IMR-90 (cell line): Measurements from ENCODE around the gene ZBED2. TPM values are rescaled to one million over a fixed set of nuclear protein-coding genes. Genes with fewer than 3 reads are reported as not detected.

ENCODE experiments used
- ATAC-seq: fragments of 200-7000 bp; cut with Tn5 transposase; 2 replicates; pipeline ENCODE4 v1.9.1; 2020; ENCODE audit warnings: low read depth, mild to moderate bottlenecking, moderate library complexity
- BruUV-seq: library from RNA; stranded (reverse); fragments of 400-500 nt; replicated peaks from 2 replicates; lab custom pipeline; 2021; lab: Mats Ljungman, UMichigan
- CTCF ChIA-PET: fragments of 300-600 bp; formaldehyde crosslinking; extraction: SDS; loops from one replicate; lab custom pipeline; 2021; ENCODE audit warnings: antibody characterized with exemption; lab: Yijun Ruan, JAX
- POLR2A ChIA-PET: fragments of 300-600 bp; sonication (Branson Sonifier 250); formaldehyde crosslinking; loops from one replicate; lab custom pipeline; 2022; ENCODE audit warnings: antibody characterized with exemption; ENCODE audit not compliant: unreplicated experiment; lab: Charles Lee
- DNase-seq: peaks from one replicate; pipeline ENCODE4 v3.0.0; 2013
- H2AFZ ChIP-seq: replicated peaks from 2 replicates; pipeline ENCODE3; 2013; ENCODE audit warnings: low read length, mild to moderate bottlenecking; ENCODE audit not compliant: poor library complexity
- H2AK5ac ChIP-seq: 2 replicates; pipeline ENCODE4 v1.6.1; 2013; ENCODE audit warnings: low read depth, low read length, inconsistent platforms
- H2AK9ac ChIP-seq: replicated peaks from 2 replicates; pipeline ENCODE3; 2013; ENCODE audit warnings: mild to moderate bottlenecking, low read depth, low read length, moderate library complexity; ENCODE audit not compliant: poor library complexity
- H2BK120ac ChIP-seq: 2 replicates; pipeline ENCODE4 v1.6.1; 2013; ENCODE audit warnings: low read depth, low read length, inconsistent platforms
- H2BK15ac ChIP-seq: 3 replicates; pipeline ENCODE4 v1.6.1; 2013; ENCODE audit warnings: low read depth, low read length, inconsistent platforms
- H2BK20ac ChIP-seq: 2 replicates; pipeline ENCODE4 v1.6.1; 2013; ENCODE audit warnings: low read depth, mild to moderate bottlenecking, inconsistent platforms, low read length, moderate library complexity
- H2BK5ac ChIP-seq: 2 replicates; pipeline ENCODE4 v1.6.1; 2013; ENCODE audit warnings: mild to moderate bottlenecking, low read depth, low read length, inconsistent platforms; ENCODE audit not compliant: poor library complexity, severe bottlenecking
- H3K14ac ChIP-seq: replicated peaks from 2 replicates; pipeline ENCODE4 v1.6.1; 2013; ENCODE audit warnings: low read depth, low read length, inconsistent platforms
- H3K18ac ChIP-seq: 2 replicates; pipeline ENCODE4 v1.6.1; 2013; ENCODE audit warnings: low read depth, low read length, control low read depth
- H3K23ac ChIP-seq: 2 replicates; pipeline ENCODE4 v1.6.1; 2013; ENCODE audit warnings: low read depth, low read length, inconsistent platforms
- H3K27ac ChIP-seq: 2 replicates; pipeline ENCODE4 v1.5.1; 2013; ENCODE audit warnings: mild to moderate bottlenecking, control low read depth, low read length; ENCODE audit not compliant: insufficient read depth
- H3K27me3 ChIP-seq: 2 replicates; pipeline ENCODE4 v1.6.1; 2013; ENCODE audit warnings: low read length; ENCODE audit not compliant: control insufficient read depth, insufficient read depth
- H3K36me3 ChIP-seq: 2 replicates; pipeline ENCODE4 v1.6.1; 2013; ENCODE audit warnings: low read length, mixed read lengths; ENCODE audit not compliant: control insufficient read depth, insufficient read depth
- H3K4ac ChIP-seq: 2 replicates; pipeline ENCODE4 v1.6.1; 2013; ENCODE audit warnings: low read depth, low read length, inconsistent platforms
- H3K4me1 ChIP-seq: 2 replicates; pipeline ENCODE4 v1.6.1; 2013; ENCODE audit warnings: low read length, mixed read lengths; ENCODE audit not compliant: control insufficient read depth, insufficient read depth
- H3K4me2 ChIP-seq: 2 replicates; pipeline ENCODE4 v1.6.1; 2013; ENCODE audit warnings: low read depth, mild to moderate bottlenecking, control low read depth, low read length, moderate library complexity
- H3K4me3 ChIP-seq: 2 replicates; pipeline ENCODE4 v1.5.1; 2013; ENCODE audit warnings: low read depth, mild to moderate bottlenecking, control low read depth, low read length, moderate library complexity; ENCODE audit not compliant: insufficient read depth
- H3K56ac ChIP-seq: 2 replicates; pipeline ENCODE4 v1.6.1; 2013; ENCODE audit warnings: low read length, inconsistent platforms; ENCODE audit not compliant: insufficient read depth; ENCODE audit errors: extremely low read depth
- H3K79me1 ChIP-seq, 2 experiments: 2 replicates each; pipeline ENCODE4 v1.6.1; 2013; ENCODE audit warnings: low read length in 2 of 2, inconsistent platforms in 1 of 2, low read depth in 1 of 2
- H3K9ac ChIP-seq: 2 replicates; pipeline ENCODE4 v1.6.1; 2013; ENCODE audit warnings: low read depth, low read length, control low read depth
- H3K9me1 ChIP-seq: 2 replicates; pipeline ENCODE4 v1.6.1; 2013; ENCODE audit warnings: low read length, inconsistent platforms; ENCODE audit not compliant: insufficient read depth
- H3K9me3 ChIP-seq: 2 replicates; pipeline ENCODE4 v1.6.1; 2013; ENCODE audit warnings: low read length; ENCODE audit not compliant: control insufficient read depth, insufficient read depth
- H4K20me1 ChIP-seq: 2 replicates; pipeline ENCODE4 v1.6.1; 2013; ENCODE audit warnings: low read length, inconsistent platforms; ENCODE audit not compliant: insufficient read depth
- H4K5ac ChIP-seq: 2 replicates; pipeline ENCODE4 v1.6.1; 2013; ENCODE audit warnings: mild to moderate bottlenecking, low read depth, low read length, control low read depth
- H4K8ac ChIP-seq, 2 experiments: 2 replicates each; pipeline ENCODE4 v1.6.1; 2013; ENCODE audit warnings: low read depth in 2 of 2, low read length in 2 of 2, control low read depth in 1 of 2, inconsistent platforms in 1 of 2
- H4K91ac ChIP-seq: 2 replicates; pipeline ENCODE4 v1.6.1; 2013; ENCODE audit warnings: low read depth, low read length, inconsistent platforms; ENCODE audit not compliant: insufficient read depth
- RAD21 ChIP-seq: IDR thresholded peaks from 2 replicates; pipeline ENCODE4 v1.6.1; 2012; ENCODE audit warnings: low read length, improper control_type of control experiment
- WGBS, 2 experiments: methylation state at CpG; one replicate each; pipeline versions ENCODE4 v1.1.5 to v1.1.7; 2013; ENCODE audit warnings: missing lambda C conversion rate in 2 of 2; ENCODE audit not compliant: insufficient read length in 1 of 2; ENCODE audit errors: extremely low coverage in 2 of 2; 5-methylcytosine and 5-hydroxymethylcytosine counted together
- dilution Hi-C: fragments of 300-500 bp; cut with HindIII; formaldehyde crosslinking; loops from one replicate; pipeline ENCODE4 v1.14.3; 2018; ENCODE audit warnings: low sequenced_read_pairs; ENCODE audit not compliant: unreplicated experiment
- in situ Hi-C: fragments of 300-500 bp; cut with MboI; formaldehyde crosslinking; loops from 3 replicates; pipeline ENCODE4 v1.14.3; 2019; ENCODE audit warnings: low sequenced_read_pairs, inconsistent platforms, mixed read lengths
- intact Hi-C: fragments of 100-400 bp; cut with micrococcal nuclease; formaldehyde crosslinking; loops from 2 replicates; pipeline ENCODE4 v1.10.0; 2022
- polyA plus RNA-seq, 3 experiments: library from polyadenylated mRNA; depleted of rRNA; stranded (reverse); fragments of >200 nt; gene quantifications; 2 replicates each; pipeline ENCODE4 v1.2.3, GENCODE V29; 2012; ENCODE audit warnings: low replicate concordance in 1 of 3
- total RNA-seq: library from RNA; depleted of rRNA; stranded (reverse); fragments of >200 nt; gene quantifications from 2 replicates; pipeline ENCODE4 v1.2.3, GENCODE V29; 2012

The ZBED2 gene
- total and polyA plus RNA-seq, 2 of the 4 experiments (the other 2 are of a cell fraction), result 0.51 to 0.72 TPM

DNA sequence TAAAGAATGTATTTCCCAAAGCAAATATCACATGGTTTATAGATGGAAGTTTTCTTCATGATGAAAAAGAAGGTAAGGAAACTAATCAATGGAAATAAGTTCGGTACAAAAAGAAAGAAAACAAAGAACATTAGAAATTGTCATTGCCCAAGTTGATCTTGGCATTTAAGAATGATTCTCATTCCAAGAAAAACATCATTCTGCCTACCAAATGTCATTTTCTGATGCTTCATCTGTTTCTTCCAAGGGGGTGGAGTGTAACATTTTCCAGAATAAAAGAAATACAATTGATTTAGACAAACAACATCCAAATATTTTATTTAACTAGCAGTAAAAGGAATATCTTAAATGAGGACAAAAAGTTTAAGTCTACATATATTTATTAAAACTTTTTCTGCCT is 3.0 kb upstream of the ZBED2 start:
- Histone ChIP-seq H4K20me1 (no peaks in the 10 kb centered on the region), H3K27me3 (no peaks in the 10 kb centered on the region), H3K36me3 (no peaks in the 10 kb centered on the region), H4K5ac (no peak overlapping the region), H2BK15ac (no peak overlapping the region), H2AK9ac (no peak overlapping the region), H3K4me1 (peaks cover 17% of the 10 kb centered on the region), H3K9me3 (no peaks in the 10 kb centered on the region), H3K23ac (no peak overlapping the region), H4K8ac (no peak overlapping the region), H3K14ac (no peak overlapping the region), H3K27ac (no peak overlapping the region), H3K56ac (no peak overlapping the region), H3K79me1 (peaks cover 0 to 7% of the 10 kb centered on the region in 2 experiments; a peak in 2 of 4 replicates), H3K4me3 (no peak overlapping the region), H2BK5ac (no peak overlapping the region), H2BK20ac (no peak overlapping the region), H3K18ac (no peak overlapping the region), H4K91ac (no peak overlapping the region), H3K9me1 (peaks cover 17% of the 10 kb centered on the region), H3K4me2 (no peak overlapping the region), H2AK5ac (no peak overlapping the region), H2AFZ (no peak overlapping the region), H3K4ac (no peak overlapping the region), H2BK120ac (no peak overlapping the region), H3K9ac (no peak overlapping the region)
- WGBS, 2 experiments, result no CpG with 5 or more reads among the region's 1 CpG
- DNase-seq (no peak), ATAC-seq (no peak)
- dilution Hi-C loops (no loop called here), intact Hi-C loops (no loop called here), in situ Hi-C loops (loop anchor here (25.0 kb wide), 2 partner anchors 264 to 364 kb away; partner anchors contain the start of gene PHLDB2)
- no peak for TF ChIP-seq RAD21
- ChIA-PET POLR2A (no interaction called here), CTCF (interaction anchor here (1.3 kb wide), 1 partner anchor 18 kb away, joined by 3 read pairs; no protein-coding TSS in a partner anchor)
- BruUV-seq, result no TSS peak
